AG04449 (cell line): ENCODE results near the gene NPR1.

Experiments
- CTCF ChIA-PET: fragments of 350-600 bp; formaldehyde crosslinking; extraction: SDS; loops from one replicate; lab custom pipeline; 2021; ENCODE audit warnings: antibody characterized with exemption; lab: Yijun Ruan, JAX
- POLR2A ChIA-PET: fragments of 400-600, 350-600 bp; formaldehyde crosslinking; extraction: SDS; loops from one replicate; lab custom pipeline; 2020; ENCODE audit warnings: antibody characterized with exemption, inconsistent platforms; lab: Yijun Ruan, JAX
- DNase-seq: peaks from one replicate; pipeline ENCODE4 v3.0.0-alpha.2; 2010; ENCODE audit warnings: low read depth, low spot score
- H3K4me3 ChIP-seq: 2 replicates; pipeline ENCODE4 v1.5.1; 2011; ENCODE audit warnings: low read depth, mild to moderate bottlenecking, control low read depth, low read length
- TF ChIP-seq, protein P1 (sequence below): IDR thresholded peaks from one replicate; pipeline ENCODE4 v1.5.1; 2011; ENCODE audit warnings: mild to moderate bottlenecking, moderate library complexity, low read length, control low read depth, inconsistent platforms; ENCODE audit not compliant: insufficient read depth; ENCODE audit errors: missing control alignments

The NPR1 gene

DNA sequence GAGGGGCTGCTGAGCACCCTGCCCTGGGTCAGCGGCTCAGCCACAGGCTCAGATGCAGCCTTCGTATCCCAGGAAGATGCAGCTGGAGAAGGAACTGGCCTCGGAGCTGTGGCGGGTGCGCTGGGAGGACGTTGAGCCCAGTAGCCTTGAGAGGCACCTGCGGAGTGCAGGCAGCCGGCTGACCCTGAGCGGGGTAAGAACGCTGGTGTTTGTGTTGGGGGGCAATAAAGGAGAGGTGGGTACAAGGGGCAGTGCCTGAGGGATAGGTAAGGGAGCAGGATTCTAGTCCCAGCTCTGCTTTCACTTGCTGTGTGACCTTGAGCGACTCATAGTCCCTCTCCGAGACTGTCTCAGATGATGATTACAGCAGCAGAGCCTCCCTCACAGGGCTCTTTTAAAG, 6.4 kb downstream of the NPR1 start:
- ChIA-PET CTCF (interaction anchor here (1.8 to 2.5 kb wide), 2 partner anchors 8 to 9 kb away, joined by 4 to 6 read pairs; no protein-coding TSS in a partner anchor), POLR2A (interaction anchor here (0.6 kb wide), 1 partner anchor 31 kb away, joined by 3 read pairs; no protein-coding TSS in a partner anchor)
- TF ChIP-seq, protein P1, sequence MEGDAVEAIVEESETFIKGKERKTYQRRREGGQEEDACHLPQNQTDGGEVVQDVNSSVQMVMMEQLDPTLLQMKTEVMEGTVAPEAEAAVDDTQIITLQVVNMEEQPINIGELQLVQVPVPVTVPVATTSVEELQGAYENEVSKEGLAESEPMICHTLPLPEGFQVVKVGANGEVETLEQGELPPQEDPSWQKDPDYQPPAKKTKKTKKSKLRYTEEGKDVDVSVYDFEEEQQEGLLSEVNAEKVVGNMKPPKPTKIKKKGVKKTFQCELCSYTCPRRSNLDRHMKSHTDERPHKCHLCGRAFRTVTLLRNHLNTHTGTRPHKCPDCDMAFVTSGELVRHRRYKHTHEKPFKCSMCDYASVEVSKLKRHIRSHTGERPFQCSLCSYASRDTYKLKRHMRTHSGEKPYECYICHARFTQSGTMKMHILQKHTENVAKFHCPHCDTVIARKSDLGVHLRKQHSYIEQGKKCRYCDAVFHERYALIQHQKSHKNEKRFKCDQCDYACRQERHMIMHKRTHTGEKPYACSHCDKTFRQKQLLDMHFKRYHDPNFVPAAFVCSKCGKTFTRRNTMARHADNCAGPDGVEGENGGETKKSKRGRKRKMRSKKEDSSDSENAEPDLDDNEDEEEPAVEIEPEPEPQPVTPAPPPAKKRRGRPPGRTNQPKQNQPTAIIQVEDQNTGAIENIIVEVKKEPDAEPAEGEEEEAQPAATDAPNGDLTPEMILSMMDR = no peak
- DNase-seq = no peak
- H3K4me3 ChIP-seq = no peak overlapping the region

DNA sequence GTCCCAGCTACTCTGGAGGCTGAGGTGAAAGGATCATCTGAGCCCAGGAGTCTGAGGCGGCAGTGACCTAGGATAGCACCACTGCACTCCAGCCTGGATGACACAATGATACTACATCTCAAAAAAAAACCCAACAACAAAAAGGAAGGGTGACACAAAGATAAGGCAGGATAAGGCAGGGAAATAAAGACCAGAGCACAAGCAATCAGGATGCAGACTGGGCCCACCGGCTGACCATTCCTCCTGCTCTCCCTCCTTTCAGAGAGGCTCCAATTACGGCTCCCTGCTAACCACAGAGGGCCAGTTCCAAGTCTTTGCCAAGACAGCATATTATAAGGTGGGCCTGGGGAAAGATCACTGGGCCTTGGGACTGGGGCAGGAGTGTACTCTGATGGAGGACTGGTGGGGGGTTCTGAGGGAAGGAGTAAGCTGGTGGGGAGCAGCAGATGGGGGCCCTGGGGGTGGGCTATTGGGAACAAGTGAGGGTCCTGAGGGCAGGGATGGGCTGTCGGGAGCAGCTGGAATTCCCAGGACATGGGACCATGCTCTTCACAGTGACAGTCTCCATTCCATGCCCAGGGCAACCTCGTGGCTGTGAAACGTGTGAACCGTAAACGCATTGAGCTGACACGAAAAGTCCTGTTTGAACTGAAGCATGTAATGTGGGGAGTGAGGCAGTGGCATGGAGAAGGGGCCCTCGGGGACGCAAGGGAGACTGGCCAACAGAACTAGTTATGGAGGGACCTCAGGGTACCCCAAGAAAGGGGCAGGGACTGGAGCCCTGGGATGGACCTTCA, 7.3 kb downstream of the NPR1 start:
- TF ChIP-seq, protein P1 = no peak
- ChIA-PET POLR2A (interaction anchor here (0.6 kb wide), 1 partner anchor 384 kb away, joined by 3 read pairs; no protein-coding TSS in a partner anchor), CTCF (interaction anchor here (2.5 kb wide), 1 partner anchor 9 kb away, joined by 6 read pairs; no protein-coding TSS in a partner anchor)
- DNase-seq = no peak
- H3K4me3 ChIP-seq = no peak overlapping the region

DNA sequence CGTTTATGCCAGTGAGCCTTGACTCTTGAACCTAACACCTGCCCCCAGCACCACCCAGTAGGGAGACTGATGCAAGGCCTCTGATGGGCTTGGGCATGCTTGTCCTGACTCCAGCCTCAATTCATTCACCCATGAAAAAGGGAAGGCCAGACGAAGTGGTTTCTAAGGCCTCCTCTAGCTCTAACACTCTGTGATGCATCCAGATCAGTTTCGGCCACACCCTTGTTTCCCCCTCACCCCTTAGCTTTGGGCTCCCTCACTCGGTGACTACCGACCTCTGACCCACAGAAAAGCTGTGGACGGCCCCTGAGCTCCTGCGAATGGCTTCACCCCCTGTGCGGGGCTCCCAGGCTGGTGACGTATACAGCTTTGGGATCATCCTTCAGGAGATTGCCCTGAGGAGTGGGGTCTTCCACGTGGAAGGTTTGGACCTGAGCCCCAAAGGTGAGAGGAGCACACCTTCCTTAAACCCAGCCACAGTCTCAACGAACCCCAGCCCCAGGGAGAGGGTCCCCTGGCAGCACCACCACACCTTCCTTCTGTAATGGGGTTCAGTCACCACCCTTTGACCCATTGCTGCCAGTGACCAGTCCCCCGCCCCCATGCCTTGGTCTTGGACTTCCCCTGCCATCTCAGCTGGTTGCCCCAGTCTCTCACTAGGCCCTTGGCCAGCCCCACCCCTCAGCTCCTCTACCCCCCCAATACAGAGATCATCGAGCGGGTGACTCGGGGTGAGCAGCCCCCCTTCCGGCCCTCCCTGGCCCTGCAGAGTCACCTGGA, 9.0 kb downstream of the NPR1 start:
- ChIA-PET POLR2A (no interaction called here), CTCF (interaction anchor here (0.5 to 1.3 kb wide), 2 partner anchors 10 to 216 kb away, joined by 3 to 6 read pairs; no protein-coding TSS in a partner anchor)
- no peak overlapping the region for H3K4me3 ChIP-seq
- DNase-seq = no peak
- TF ChIP-seq, protein P1 = no peak

GRCh38 chr1:153688276-153688675, 9.8 kb downstream of the NPR1 start:
- ChIA-PET POLR2A (no interaction called here), CTCF (interaction anchor here (0.7 to 1.3 kb wide), 2 partner anchors 11 to 16 kb away, joined by 3 to 6 read pairs; no protein-coding TSS in a partner anchor)

DNA sequence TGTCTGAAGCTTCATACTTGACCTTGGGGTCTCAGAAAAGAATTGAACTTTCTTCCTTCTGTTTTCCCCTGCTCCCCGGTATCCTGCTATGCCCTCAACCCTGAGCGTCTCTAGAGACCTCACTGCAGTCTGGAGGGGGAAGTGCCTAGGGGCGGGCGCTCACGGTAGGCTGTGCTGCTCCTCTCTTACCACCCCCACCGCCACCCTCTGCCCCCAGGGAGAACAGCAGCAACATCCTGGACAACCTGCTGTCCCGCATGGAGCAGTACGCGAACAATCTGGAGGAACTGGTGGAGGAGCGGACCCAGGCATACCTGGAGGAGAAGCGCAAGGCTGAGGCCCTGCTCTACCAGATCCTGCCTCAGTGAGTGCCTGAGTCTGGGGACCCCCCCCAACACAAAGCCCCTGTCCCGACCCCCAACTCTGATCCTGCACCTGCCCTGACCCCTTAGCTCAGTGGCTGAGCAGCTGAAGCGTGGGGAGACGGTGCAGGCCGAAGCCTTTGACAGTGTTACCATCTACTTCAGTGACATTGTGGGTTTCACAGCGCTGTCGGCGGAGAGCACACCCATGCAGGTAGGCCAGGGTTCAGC, 10.3 kb downstream of the NPR1 start:
- ChIA-PET POLR2A (no interaction called here), CTCF (interaction anchor here (0.7 to 1.3 kb wide), 2 partner anchors 11 to 16 kb away, joined by 3 to 6 read pairs; no protein-coding TSS in a partner anchor)
- H3K4me3 ChIP-seq = no peak overlapping the region
- DNase-seq = no peak
- TF ChIP-seq, protein P1 = no peak

More at GRCh38 chr1:153688276-153688675, 9.8 kb downstream of the NPR1 start:
- TF ChIP-seq, protein P1 = no peak
- no peak for DNase-seq
- no peak overlapping the region for H3K4me3 ChIP-seq
